Spinal cord (tissue), 10 donors: ENCODE measurements around the gene MAGI1. TPM values are rescaled to one million over a fixed set of nuclear protein-coding genes. Genes with fewer than 3 reads are reported as not detected.
A peak's percentile ranks its signal among the peaks of the same experiment; 100 is the strongest.

Experiments used
- DNase-seq, 6 donors: peaks; one replicate each; pipeline versions ENCODE4 v3.0.0 to v3.0.0-alpha.2; 2013 to 2015; ENCODE audit warnings: low spot score in 6 of 6, low read depth in 4 of 6
- H3K27ac ChIP-seq: one replicate; pipeline ENCODE4 v1.5.1; 2013; ENCODE audit warnings: low read depth, low read length, control low read depth
- H3K27me3 ChIP-seq: one replicate; pipeline ENCODE4 v1.6.1; 2013; ENCODE audit warnings: low read length; ENCODE audit not compliant: control insufficient read depth, insufficient read depth
- H3K36me3 ChIP-seq: one replicate; pipeline ENCODE4 v1.6.1; 2013; ENCODE audit warnings: low read length; ENCODE audit not compliant: control insufficient read depth, insufficient read depth
- H3K4me1 ChIP-seq: one replicate; pipeline ENCODE4 v1.6.1; 2013; ENCODE audit warnings: low read length; ENCODE audit not compliant: control insufficient read depth, insufficient read depth
- H3K4me3 ChIP-seq: one replicate; pipeline ENCODE4 v1.5.1; 2013; ENCODE audit warnings: low read depth, low read length, control low read depth
- H3K9me3 ChIP-seq: one replicate; pipeline ENCODE4 v1.6.1; 2013; ENCODE audit warnings: low read length; ENCODE audit not compliant: control insufficient read depth, insufficient read depth
- WGBS: methylation state at CpG from one replicate; pipeline ENCODE4 v1.1.5; 2013; ENCODE audit warnings: missing lambda C conversion rate; ENCODE audit not compliant: insufficient coverage; 5-methylcytosine and 5-hydroxymethylcytosine counted together
- polyA plus RNA-seq, 2 donors: library from polyadenylated mRNA; unstranded; fragments of 120-200 nt; gene quantifications; one replicate each; pipeline ENCODE4 v1.2.1, GENCODE V29; 2013; ENCODE audit not compliant: insufficient read length in 2 of 2
- total RNA-seq, 2 donors: library from RNA; depleted of rRNA in 1 of 2; stranded (reverse); fragments of 120-200 nt in 1 of 2; fragments of >200 nt in 1 of 2; gene quantifications; one replicate each; pipeline versions ENCODE4 v1.2.3 to v1.2.4, GENCODE V29; 2013 to 2014
- donor health status: healthy.

MAGI1 gene
- total and polyA plus RNA-seq, 4 donors: 41.5 to 86.3 (median 62.7) TPM

DNA sequence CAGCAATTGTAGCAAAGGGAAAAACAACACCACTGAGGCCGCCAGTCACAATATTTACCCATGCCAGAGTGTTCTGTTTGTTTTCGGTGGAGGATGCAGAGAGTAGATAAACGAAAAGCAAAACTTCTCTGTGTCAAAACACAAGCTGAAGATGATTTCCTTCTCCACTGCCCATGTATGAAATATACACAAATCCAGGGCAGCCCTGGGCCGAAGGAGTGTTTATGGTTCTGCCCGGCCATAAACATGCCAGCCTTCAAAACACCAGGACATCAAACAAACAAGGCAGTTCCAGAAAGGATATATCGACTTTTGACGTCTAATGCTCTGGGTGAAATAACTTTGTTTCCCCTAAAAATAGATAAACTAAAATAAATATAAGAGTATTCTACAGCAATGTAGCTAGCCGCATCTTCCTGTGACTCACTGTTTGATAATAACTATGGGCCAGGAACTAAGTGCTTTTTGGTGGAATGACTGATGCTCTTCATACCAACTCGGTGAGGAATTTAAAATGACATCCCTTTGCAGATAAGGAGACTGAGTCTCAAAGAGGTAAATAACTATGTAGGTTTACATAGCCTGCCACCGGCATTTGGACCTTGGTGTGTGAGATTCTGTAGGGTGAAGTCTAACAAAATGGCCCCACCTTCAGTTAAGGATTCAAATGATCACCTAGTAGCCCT lies 82.8 kb downstream of the MAGI1 start:
- no peaks in the 10 kb centered on the region for H3K27me3 ChIP-seq
- H3K4me3 ChIP-seq: no peak overlapping the region
- no peak overlapping the region for H3K27ac ChIP-seq
- H3K36me3 ChIP-seq: no peaks in the 10 kb centered on the region
- WGBS: 100% methylated on average over 1 of the region's 10 CpGs
- no peaks in the 10 kb centered on the region for H3K9me3 ChIP-seq
- peaks cover 16% of the 10 kb centered on the region for H3K4me1 ChIP-seq
- no peak for DNase-seq

GRCh38 chr3:65953881-65954733 lies 84.6 kb downstream of the MAGI1 start:
- Histone ChIP-seq H3K4me1 (peaks cover 19% of the 10 kb centered on the region), H3K36me3 (no peaks in the 10 kb centered on the region), H3K4me3 (no peak overlapping the region), H3K27ac (peak overlapping the region; percentile 58), H3K27me3 (no peaks in the 10 kb centered on the region), H3K9me3 (no peaks in the 10 kb centered on the region)
- DNase-seq: peak in 2 of 6 donors; percentile 76 to 78
- 40% methylated on average over 14 of the region's 16 CpGs for WGBS

GRCh38 chr3:65953301-65953812 lies 85.4 kb downstream of the MAGI1 start:
- Histone ChIP-seq H3K27ac (peak overlapping the region; percentile 58), H3K27me3 (no peaks in the 10 kb centered on the region), H3K4me3 (no peak overlapping the region), H3K4me1 (peaks cover 19% of the 10 kb centered on the region), H3K36me3 (no peaks in the 10 kb centered on the region), H3K9me3 (no peaks in the 10 kb centered on the region)
- 67% methylated on average over 3 of the region's 5 CpGs for WGBS
- peak in 2 of 6 donors; percentile 25 to 51 for DNase-seq

GRCh38 chr3:65952842-65953241 lies 85.9 kb downstream of the MAGI1 start:
- DNase-seq: no peak
- Histone ChIP-seq H3K9me3 (no peaks in the 10 kb centered on the region), H3K27ac (peak overlapping the region; percentile 29), H3K4me3 (no peak overlapping the region), H3K36me3 (no peaks in the 10 kb centered on the region), H3K4me1 (peaks cover 19% of the 10 kb centered on the region), H3K27me3 (no peaks in the 10 kb centered on the region)
- WGBS: no CpG with 5 or more reads among the region's 1 CpG

GRCh38 chr3:65951836-65952505 lies 86.7 kb downstream of the MAGI1 start:
- Histone ChIP-seq H3K9me3 (no peaks in the 10 kb centered on the region), H3K27ac (no peak overlapping the region), H3K27me3 (no peaks in the 10 kb centered on the region), H3K4me3 (no peak overlapping the region), H3K36me3 (no peaks in the 10 kb centered on the region), H3K4me1 (peaks cover 19% of the 10 kb centered on the region)
- WGBS: 100% methylated on average over 1 of the region's 4 CpGs
- DNase-seq: no peak

- Histone ChIP-seq H3K27ac (no peak overlapping the region), H3K36me3 (no peaks in the 10 kb centered on the region), H3K27me3 (no peaks in the 10 kb centered on the region), H3K4me1 (peaks cover 27% of the 10 kb centered on the region), H3K4me3 (no peak overlapping the region), H3K9me3 (no peaks in the 10 kb centered on the region)
- no peak for DNase-seq
- WGBS: 71% methylated on average over 2 of the region's 7 CpGs
These were observed 88.1 kb downstream of the MAGI1 start for GRCh38 chr3:65950340-65951326.

- Histone ChIP-seq H3K36me3 (no peaks in the 10 kb centered on the region), H3K4me1 (peaks cover 20% of the 10 kb centered on the region), H3K27ac (no peak overlapping the region), H3K4me3 (no peak overlapping the region), H3K9me3 (no peaks in the 10 kb centered on the region), H3K27me3 (no peaks in the 10 kb centered on the region)
- no peak for DNase-seq
- WGBS: 61% methylated on average over 3 of the region's 6 CpGs
These were observed 89.7 kb downstream of the MAGI1 start for GRCh38 chr3:65948841-65949573.

- Histone ChIP-seq H3K27ac (no peak overlapping the region), H3K4me1 (peaks cover 11% of the 10 kb centered on the region), H3K9me3 (no peaks in the 10 kb centered on the region), H3K4me3 (no peak overlapping the region), H3K27me3 (no peaks in the 10 kb centered on the region), H3K36me3 (no peaks in the 10 kb centered on the region)
- peak in 1 of 6 donors; percentile 32 for DNase-seq
- WGBS: 60% methylated on average over 2 of the region's 6 CpGs
These were observed 92.3 kb downstream of the MAGI1 start for GRCh38 chr3:65946438-65946837.
